PC-9 (cell line): ENCODE results near the gene PIK3R6. TPM values are rescaled to one million over a fixed set of nuclear protein-coding genes. Genes with fewer than 3 reads are reported as not detected.

ENCODE experiments used
- BruUV-seq: library from RNA; stranded (reverse); fragments of 400-500 nt; replicated peaks from 2 replicates; lab custom pipeline; 2021; lab: Mats Ljungman, UMichigan
- CTCF ChIA-PET: fragments of 300-600 bp; sonication (Branson Sonifier 250); formaldehyde crosslinking; loops from one replicate; lab custom pipeline; 2022; ENCODE audit warnings: antibody characterized with exemption; lab: Charles Lee
- POLR2A ChIA-PET: fragments of 300-600 bp; sonication (Branson Sonifier 250); formaldehyde crosslinking; loops from one replicate; lab custom pipeline; 2022; ENCODE audit warnings: antibody characterized with exemption; ENCODE audit not compliant: unreplicated experiment; lab: Charles Lee
- DNase-seq, 2 experiments: peaks; one replicate each; pipeline versions ENCODE4 v3.0.0 to v3.0.0-alpha.2; 2015 to 2022; ENCODE audit warnings: mixed read lengths in 1 of 2
- H2AFZ ChIP-seq: fragments of 200-600 bp; sonication (generic); 2 replicates; pipeline ENCODE4 v1.8.1; 2017; ENCODE audit warnings: antibody characterized with exemption
- H3F3A ChIP-seq: fragments of 200-600 bp; sonication (generic); 2 replicates; pipeline ENCODE4 v1.8.1; 2017; ENCODE audit warnings: antibody characterized with exemption, mild to moderate bottlenecking, low read depth; ENCODE audit not compliant: insufficient read depth
- H3K27ac ChIP-seq: fragments of 200-600 bp; sonication (generic); 2 replicates; pipeline ENCODE4 v1.6.1; 2016; ENCODE audit warnings: mixed run types
- H3K27me3 ChIP-seq: fragments of 200-600 bp; sonication (generic); 2 replicates; pipeline ENCODE4 v1.6.1; 2016; ENCODE audit warnings: low read depth, mixed run types; ENCODE audit not compliant: insufficient read depth
- H3K36me3 ChIP-seq: fragments of 200-600 bp; sonication (generic); 2 replicates; pipeline ENCODE4 v1.6.1; 2016; ENCODE audit warnings: low read depth, mixed run types
- H3K4me1 ChIP-seq: fragments of 200-600 bp; sonication (generic); replicated peaks from 2 replicates; pipeline ENCODE4 v1.6.1; 2016; ENCODE audit warnings: mixed run types; ENCODE audit not compliant: insufficient read depth
- H3K4me2 ChIP-seq: fragments of 200-600 bp; sonication (generic); 2 replicates; pipeline ENCODE4 v1.6.1; 2017; ENCODE audit warnings: mixed run types
- H3K4me3 ChIP-seq: fragments of 200-600 bp; sonication (generic); 2 replicates; pipeline ENCODE4 v1.6.1; 2016; ENCODE audit warnings: mixed run types
- H3K79me2 ChIP-seq: fragments of 200-600 bp; sonication (generic); 2 replicates; pipeline ENCODE4 v1.6.1; 2017; ENCODE audit warnings: low read depth, mixed run types
- H3K9me2 ChIP-seq: fragments of 200-600 bp; sonication (generic); 2 replicates; pipeline ENCODE4 v1.8.1; 2017; ENCODE audit warnings: mild to moderate bottlenecking; ENCODE audit not compliant: insufficient read depth
- H3K9me3 ChIP-seq: fragments of 200-600 bp; sonication (generic); 2 replicates; pipeline ENCODE4 v1.8.1; 2016; ENCODE audit warnings: low read depth; ENCODE audit not compliant: insufficient read depth
- H4K20me1 ChIP-seq: fragments of 200-600 bp; sonication (generic); 2 replicates; pipeline ENCODE4 v1.8.1; 2017; ENCODE audit not compliant: insufficient read depth
- EZH2 ChIP-seq: fragments of 200-600 bp; sonication (generic); IDR thresholded peaks from 2 replicates; pipeline ENCODE4 v1.8.0; 2017; ENCODE audit warnings: antibody characterized with exemption, low read depth
- intact Hi-C: fragments of 100-400 bp; cut with micrococcal nuclease; formaldehyde crosslinking; loops from one replicate; pipeline ENCODE4 v1.10.0; 2022; ENCODE audit not compliant: unreplicated experiment
- total RNA-seq: library from RNA; stranded (reverse); gene quantifications from 2 replicates; pipeline ENCODE4 v1.2.3, GENCODE V29; 2021
- TF ChIP-seq, protein P1 (sequence below): fragments of 200-600 bp; sonication (generic); conservative IDR thresholded peaks from 2 replicates; pipeline ENCODE4 v1.6.1; 2017; ENCODE audit warnings: mixed run types, antibody characterized with exemption, mild to moderate bottlenecking, moderate library complexity

Gene PIK3R6
- total RNA-seq, 1 experiment from 2014 or later, result not detected

DNA sequence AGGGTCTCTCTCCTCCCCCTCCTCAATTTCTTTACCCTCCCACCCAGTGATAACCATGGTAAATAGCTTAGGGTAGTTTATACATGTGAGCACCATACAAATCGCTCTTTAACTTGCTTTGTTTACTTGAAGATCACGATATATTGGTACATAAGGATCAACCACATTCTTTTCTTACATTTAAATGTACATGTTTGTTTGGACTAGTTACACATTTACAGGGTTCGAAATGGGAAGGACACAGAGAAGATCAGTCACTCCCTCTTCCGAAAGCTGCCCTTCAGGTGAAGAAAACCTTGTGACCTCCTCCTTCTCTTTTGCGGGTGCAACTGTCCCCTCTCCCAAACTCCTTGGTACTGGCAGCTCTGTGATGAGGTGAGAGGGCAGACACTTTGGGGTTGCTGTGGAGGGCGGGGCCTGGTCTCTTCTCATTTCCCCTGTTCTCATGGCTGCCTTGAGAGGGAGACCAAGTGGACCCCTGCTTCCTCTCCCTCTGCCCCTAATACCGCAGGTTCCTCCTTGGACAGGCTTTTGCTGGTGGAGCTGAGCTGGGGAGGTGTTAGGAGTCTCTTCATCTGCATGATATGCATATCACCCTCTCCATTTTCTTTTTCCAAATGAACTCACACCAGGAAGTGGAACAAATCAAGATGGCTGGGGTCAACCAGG lies 4.7 kb upstream of the PIK3R6 start:
- H3K9me2 ChIP-seq, result no peaks in the 10 kb centered on the region
- CTCF ChIA-PET, result no interaction called here

DNA sequence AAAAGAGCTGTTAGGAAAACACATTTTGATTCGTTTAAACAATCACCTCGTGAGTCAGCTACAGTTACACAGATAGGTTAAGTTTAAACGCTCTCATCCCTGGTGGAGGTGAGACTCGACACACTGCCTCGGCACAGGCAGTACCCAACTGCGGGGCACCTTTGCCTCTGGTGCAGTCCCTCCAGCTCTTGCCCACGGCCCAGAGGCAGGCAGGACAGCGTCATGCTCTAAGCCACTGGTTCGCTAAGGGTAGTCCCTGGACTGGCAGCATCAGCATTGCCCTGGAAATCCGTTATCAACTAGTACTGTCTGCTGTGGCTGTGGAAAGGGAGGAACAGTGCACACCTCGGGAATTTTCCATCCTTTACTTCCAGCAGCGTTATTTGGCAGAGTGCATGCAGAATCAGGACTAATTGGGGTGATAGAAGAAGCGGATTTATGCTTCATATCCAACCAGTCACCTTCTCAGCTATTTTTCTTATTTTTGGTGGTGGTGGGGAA lies 3.7 kb upstream of the PIK3R6 start:
- Histone ChIP-seq H3F3A (no peaks in the 10 kb centered on the region), H3K9me3 (no peaks in the 10 kb centered on the region), H3K9me2 (no peaks in the 10 kb centered on the region), H4K20me1 (no peaks in the 10 kb centered on the region), H3K27me3 (peaks cover 75% of the 10 kb centered on the region), H3K4me3 (no peak overlapping the region), H3K36me3 (no peaks in the 10 kb centered on the region), H3K4me1 (no peaks in the 10 kb centered on the region), H3K4me2 (no peak overlapping the region), H2AFZ (no peak overlapping the region), H3K27ac (no peak overlapping the region), H3K79me2 (no peaks in the 10 kb centered on the region)
- intact Hi-C loops, result no loop called here
- ChIA-PET POLR2A (no interaction called here), CTCF (interaction anchor here (0.7 kb wide), 1 partner anchor 11 kb away, joined by 4 read pairs; no protein-coding TSS in a partner anchor)
- no TSS peak for BruUV-seq
- DNase-seq, result no peak
- no peak for TF ChIP-seq EZH2
- TF ChIP-seq, protein P1, sequence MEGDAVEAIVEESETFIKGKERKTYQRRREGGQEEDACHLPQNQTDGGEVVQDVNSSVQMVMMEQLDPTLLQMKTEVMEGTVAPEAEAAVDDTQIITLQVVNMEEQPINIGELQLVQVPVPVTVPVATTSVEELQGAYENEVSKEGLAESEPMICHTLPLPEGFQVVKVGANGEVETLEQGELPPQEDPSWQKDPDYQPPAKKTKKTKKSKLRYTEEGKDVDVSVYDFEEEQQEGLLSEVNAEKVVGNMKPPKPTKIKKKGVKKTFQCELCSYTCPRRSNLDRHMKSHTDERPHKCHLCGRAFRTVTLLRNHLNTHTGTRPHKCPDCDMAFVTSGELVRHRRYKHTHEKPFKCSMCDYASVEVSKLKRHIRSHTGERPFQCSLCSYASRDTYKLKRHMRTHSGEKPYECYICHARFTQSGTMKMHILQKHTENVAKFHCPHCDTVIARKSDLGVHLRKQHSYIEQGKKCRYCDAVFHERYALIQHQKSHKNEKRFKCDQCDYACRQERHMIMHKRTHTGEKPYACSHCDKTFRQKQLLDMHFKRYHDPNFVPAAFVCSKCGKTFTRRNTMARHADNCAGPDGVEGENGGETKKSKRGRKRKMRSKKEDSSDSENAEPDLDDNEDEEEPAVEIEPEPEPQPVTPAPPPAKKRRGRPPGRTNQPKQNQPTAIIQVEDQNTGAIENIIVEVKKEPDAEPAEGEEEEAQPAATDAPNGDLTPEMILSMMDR, result no peak

More for the DNA sequence above, 4.7 kb upstream of the PIK3R6 start:
- Histone ChIP-seq H3K27me3 (peaks cover 70% of the 10 kb centered on the region), H3F3A (no peaks in the 10 kb centered on the region), H3K79me2 (no peaks in the 10 kb centered on the region), H2AFZ (no peak overlapping the region), H3K36me3 (no peaks in the 10 kb centered on the region), H3K4me3 (no peak overlapping the region), H4K20me1 (no peaks in the 10 kb centered on the region), H3K4me1 (no peaks in the 10 kb centered on the region), H3K9me3 (no peaks in the 10 kb centered on the region), H3K27ac (no peak overlapping the region), H3K4me2 (no peak overlapping the region)
- no TSS peak for BruUV-seq
- intact Hi-C loops, result no loop called here
- DNase-seq, result no peak
- TF ChIP-seq, protein P1, result no peak
- no peak for TF ChIP-seq EZH2
- POLR2A ChIA-PET, result no interaction called here

DNA sequence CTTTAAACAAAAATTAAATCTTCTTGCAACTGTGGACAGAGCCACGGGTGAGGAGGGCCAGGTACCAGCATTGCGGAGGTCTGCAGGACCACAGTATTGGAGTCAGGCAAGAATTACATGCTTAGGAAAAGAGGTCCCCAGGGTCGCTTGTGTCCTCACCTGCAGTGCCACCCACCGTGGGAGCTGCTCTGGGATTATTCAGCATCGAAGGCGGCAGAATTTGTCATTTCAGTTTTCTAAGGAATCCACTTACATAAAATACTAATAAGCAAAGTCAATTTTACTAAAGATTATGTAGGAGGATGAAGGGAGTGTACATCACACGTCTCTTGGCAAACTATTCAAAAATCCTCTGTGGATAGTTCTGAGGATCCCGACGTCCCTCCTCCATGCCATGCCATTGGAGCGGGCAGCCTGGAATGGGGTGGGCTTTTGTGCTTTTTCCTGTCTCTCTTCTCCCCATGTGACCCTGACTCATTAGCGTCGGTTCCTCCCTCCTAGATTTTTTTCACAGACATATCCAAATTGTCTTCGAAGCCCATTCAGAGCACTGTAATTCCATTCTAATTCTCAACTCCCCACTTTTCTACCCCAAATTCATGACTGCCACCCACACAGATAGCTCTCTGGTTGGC lies 3.0 kb upstream of the PIK3R6 start:
- POLR2A ChIA-PET, result no interaction called here

More for the DNA sequence above, 3.0 kb upstream of the PIK3R6 start:
- no peaks in the 10 kb centered on the region for H3K4me1 ChIP-seq
- H3K4me3 ChIP-seq, result no peak overlapping the region
- peaks cover 78% of the 10 kb centered on the region for H3K27me3 ChIP-seq
- no peaks in the 10 kb centered on the region for H3F3A ChIP-seq
- DNase-seq, result no peak
- no peak overlapping the region for H3K4me2 ChIP-seq
- no peak for TF ChIP-seq EZH2
- TF ChIP-seq, protein P1, result no peak
- no peak overlapping the region for H2AFZ ChIP-seq
- no peaks in the 10 kb centered on the region for H3K9me3 ChIP-seq
- no peak overlapping the region for H3K27ac ChIP-seq
- H3K36me3 ChIP-seq, result no peaks in the 10 kb centered on the region
- H3K79me2 ChIP-seq, result no peaks in the 10 kb centered on the region
- no TSS peak for BruUV-seq
- H3K9me2 ChIP-seq, result no peaks in the 10 kb centered on the region
- intact Hi-C loops, result no loop called here
- no peaks in the 10 kb centered on the region for H4K20me1 ChIP-seq
- CTCF ChIA-PET, result interaction anchor here (0.7 kb wide), 1 partner anchor 12 kb away, joined by 4 read pairs; no protein-coding TSS in a partner anchor
